Astrocyte (in vitro differentiated cells and primary cell): ENCODE results near the gene EFS. TPM values are rescaled to one million over a fixed set of nuclear protein-coding genes. Genes with fewer than 3 reads are reported as not detected.

ENCODE experiments used
- DNase-seq: peaks from one replicate; pipeline ENCODE4 v3.0.0-alpha.2; 2010; ENCODE audit warnings: low read depth
- FAIRE-seq: peaks from 2 replicates; lab custom pipeline; 2011; peaks lifted over from hg19 to GRCh38; lab: Jason Lieb, UNC
- H2AFZ ChIP-seq: 2 replicates; pipeline ENCODE4 v1.6.0; 2012; ENCODE audit warnings: low read depth, low read length, inconsistent platforms
- H3K27ac ChIP-seq: 2 replicates; pipeline ENCODE4 v1.5.1; 2011; ENCODE audit warnings: low read depth, low read length, inconsistent platforms
- H3K27me3 ChIP-seq: 2 replicates; pipeline ENCODE4 v1.6.0; 2011; ENCODE audit warnings: low read length, inconsistent platforms; ENCODE audit not compliant: insufficient read depth
- H3K36me3 ChIP-seq: 2 replicates; pipeline ENCODE4 v1.5.1; 2011; ENCODE audit warnings: low read length, inconsistent platforms; ENCODE audit not compliant: insufficient read depth
- H3K4me1 ChIP-seq: 2 replicates; pipeline ENCODE4 v1.5.1; 2011; ENCODE audit warnings: low read length, inconsistent platforms; ENCODE audit not compliant: insufficient read depth
- H3K4me2 ChIP-seq: 2 replicates; pipeline ENCODE4 v1.6.0; 2012; ENCODE audit warnings: low read length, inconsistent platforms
- H3K4me3 ChIP-seq: 2 replicates; pipeline ENCODE4 v1.5.1; 2011; ENCODE audit warnings: low read depth, mild to moderate bottlenecking, low read length, inconsistent platforms; ENCODE audit not compliant: insufficient read depth
- H3K79me2 ChIP-seq: 2 replicates; pipeline ENCODE4 v1.6.0; 2012; ENCODE audit warnings: mild to moderate bottlenecking, low read length, inconsistent platforms; ENCODE audit not compliant: insufficient read depth
- H3K9ac ChIP-seq: 2 replicates; pipeline ENCODE4 v1.6.0; 2012; ENCODE audit warnings: mild to moderate bottlenecking, low read length, inconsistent platforms
- H3K9me3 ChIP-seq: 2 replicates; pipeline ENCODE4 v1.5.1; 2012; ENCODE audit warnings: low read depth, mild to moderate bottlenecking, low read length, inconsistent platforms; ENCODE audit not compliant: insufficient read depth
- H4K20me1 ChIP-seq: 2 replicates; pipeline ENCODE4 v1.6.0; 2012; ENCODE audit warnings: low read length, inconsistent platforms; ENCODE audit not compliant: insufficient read depth
- H3K27ac Mint-ChIP-seq: one replicate; pipeline ENCODE4 v1.8.0; 2021; ENCODE audit warnings: mild to moderate bottlenecking, mixed read lengths; ENCODE audit not compliant: unreplicated experiment
- H3K27me3 Mint-ChIP-seq: one replicate; pipeline ENCODE4 v1.8.0; 2021; ENCODE audit warnings: low read depth, mixed read lengths; ENCODE audit not compliant: unreplicated experiment
- H3K36me3 Mint-ChIP-seq: one replicate; pipeline ENCODE4 v1.8.0; 2021; ENCODE audit warnings: low read depth, mixed read lengths; ENCODE audit not compliant: unreplicated experiment
- H3K4me1 Mint-ChIP-seq: one replicate; pipeline ENCODE4 v1.8.0; 2021; ENCODE audit warnings: low read depth, mixed read lengths; ENCODE audit not compliant: unreplicated experiment
- H3K4me3 Mint-ChIP-seq: one replicate; pipeline ENCODE4 v1.8.0; 2021; ENCODE audit warnings: mild to moderate bottlenecking, moderate library complexity, mixed read lengths; ENCODE audit not compliant: unreplicated experiment
- H3K9me3 Mint-ChIP-seq: one replicate; pipeline ENCODE4 v1.8.0; 2021; ENCODE audit warnings: mild to moderate bottlenecking, mixed read lengths; ENCODE audit not compliant: unreplicated experiment
- EZH2 ChIP-seq: IDR thresholded peaks from 2 replicates; pipeline ENCODE4 v1.6.1; 2012; ENCODE audit warnings: mild to moderate bottlenecking, low read length, inconsistent platforms; ENCODE audit not compliant: insufficient read depth
- total RNA-seq: library from RNA; stranded (reverse); gene quantifications from 2 replicates; pipeline ENCODE4 v1.2.1, GENCODE V29; 2021
- TF ChIP-seq, protein P1 (sequence below): IDR thresholded peaks from 2 replicates; pipeline ENCODE4 v1.5.1; 2011; ENCODE audit warnings: low read depth, mild to moderate bottlenecking, inconsistent platforms, low read length, moderate library complexity; ENCODE audit not compliant: insufficient read depth

EFS gene
- total RNA-seq, 1 donor from 2014 or later = 6.5 TPM

DNA sequence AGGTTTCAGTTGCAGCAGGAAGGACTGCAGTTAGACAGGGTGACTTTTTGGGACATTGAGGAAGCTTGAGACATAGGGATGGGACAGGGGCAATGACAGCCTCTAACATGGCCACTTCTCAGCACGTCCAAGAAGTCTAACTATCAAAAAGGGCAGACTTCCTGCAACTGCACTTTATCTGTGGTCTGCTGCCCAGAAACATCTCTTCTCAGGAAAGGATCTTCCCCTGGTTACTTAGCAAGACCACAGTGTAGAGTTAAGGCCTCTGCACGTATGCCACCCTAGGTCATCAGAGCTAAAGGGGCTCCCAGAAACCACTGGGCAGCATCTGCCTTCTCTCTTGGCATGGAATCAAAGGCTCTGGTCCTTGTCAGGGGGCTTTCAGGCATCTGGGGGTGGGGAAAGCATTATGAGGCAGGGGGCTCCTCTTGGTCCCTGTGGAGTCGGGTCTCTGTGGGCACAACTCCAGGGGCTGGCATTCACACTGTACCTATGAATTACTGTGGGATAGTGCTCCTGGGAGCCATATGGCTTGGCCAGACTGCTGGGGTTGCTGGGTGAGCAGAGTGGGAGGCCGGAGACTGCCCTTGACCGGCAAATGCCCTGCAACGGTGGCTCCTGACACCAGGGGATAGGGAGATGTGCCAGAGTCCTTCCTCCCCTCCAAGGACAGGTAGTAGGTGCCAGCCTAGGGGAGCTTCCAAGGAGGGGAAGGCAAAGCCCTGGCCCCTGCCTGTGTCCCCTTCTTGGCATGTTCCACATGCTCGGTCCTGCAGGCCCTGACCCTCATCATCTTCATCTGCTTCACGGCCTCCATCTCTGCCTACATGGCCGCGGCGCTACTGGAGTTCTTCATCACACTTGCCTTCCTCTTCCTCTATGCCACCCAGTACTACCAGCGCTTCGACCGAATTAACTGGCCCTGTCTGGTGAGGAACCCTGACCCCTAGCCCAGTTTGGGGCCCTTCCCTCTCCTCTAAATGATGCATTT is 12.9 kb upstream of the EFS start:
- peaks cover 3% of the 10 kb centered on the region for H3K36me3 Mint-ChIP-seq
- H3K9ac ChIP-seq = no peak overlapping the region
- no peaks in the 10 kb centered on the region for H3K36me3 ChIP-seq
- H3K4me1 ChIP-seq = no peaks in the 10 kb centered on the region
- no peaks in the 10 kb centered on the region for H4K20me1 ChIP-seq
- TF ChIP-seq, protein P1, sequence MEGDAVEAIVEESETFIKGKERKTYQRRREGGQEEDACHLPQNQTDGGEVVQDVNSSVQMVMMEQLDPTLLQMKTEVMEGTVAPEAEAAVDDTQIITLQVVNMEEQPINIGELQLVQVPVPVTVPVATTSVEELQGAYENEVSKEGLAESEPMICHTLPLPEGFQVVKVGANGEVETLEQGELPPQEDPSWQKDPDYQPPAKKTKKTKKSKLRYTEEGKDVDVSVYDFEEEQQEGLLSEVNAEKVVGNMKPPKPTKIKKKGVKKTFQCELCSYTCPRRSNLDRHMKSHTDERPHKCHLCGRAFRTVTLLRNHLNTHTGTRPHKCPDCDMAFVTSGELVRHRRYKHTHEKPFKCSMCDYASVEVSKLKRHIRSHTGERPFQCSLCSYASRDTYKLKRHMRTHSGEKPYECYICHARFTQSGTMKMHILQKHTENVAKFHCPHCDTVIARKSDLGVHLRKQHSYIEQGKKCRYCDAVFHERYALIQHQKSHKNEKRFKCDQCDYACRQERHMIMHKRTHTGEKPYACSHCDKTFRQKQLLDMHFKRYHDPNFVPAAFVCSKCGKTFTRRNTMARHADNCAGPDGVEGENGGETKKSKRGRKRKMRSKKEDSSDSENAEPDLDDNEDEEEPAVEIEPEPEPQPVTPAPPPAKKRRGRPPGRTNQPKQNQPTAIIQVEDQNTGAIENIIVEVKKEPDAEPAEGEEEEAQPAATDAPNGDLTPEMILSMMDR = no peak
- no peak for TF ChIP-seq EZH2
- no peaks in the 10 kb centered on the region for H3K4me1 Mint-ChIP-seq
- H3K27ac Mint-ChIP-seq = no peak overlapping the region
- no peaks in the 10 kb centered on the region for H3K9me3 Mint-ChIP-seq
- H3K27me3 Mint-ChIP-seq = peaks cover 61% of the 10 kb centered on the region
- no peaks in the 10 kb centered on the region for H3K27me3 ChIP-seq
- no peak overlapping the region for H3K4me3 ChIP-seq
- FAIRE-seq (no peak), DNase-seq (no peak)
- no peaks in the 10 kb centered on the region for H3K9me3 ChIP-seq
- no peak overlapping the region for H2AFZ ChIP-seq
- H3K4me2 ChIP-seq = no peak overlapping the region
- H3K27ac ChIP-seq = no peak overlapping the region
- H3K79me2 ChIP-seq = no peaks in the 10 kb centered on the region
- no peak overlapping the region for H3K4me3 Mint-ChIP-seq

DNA sequence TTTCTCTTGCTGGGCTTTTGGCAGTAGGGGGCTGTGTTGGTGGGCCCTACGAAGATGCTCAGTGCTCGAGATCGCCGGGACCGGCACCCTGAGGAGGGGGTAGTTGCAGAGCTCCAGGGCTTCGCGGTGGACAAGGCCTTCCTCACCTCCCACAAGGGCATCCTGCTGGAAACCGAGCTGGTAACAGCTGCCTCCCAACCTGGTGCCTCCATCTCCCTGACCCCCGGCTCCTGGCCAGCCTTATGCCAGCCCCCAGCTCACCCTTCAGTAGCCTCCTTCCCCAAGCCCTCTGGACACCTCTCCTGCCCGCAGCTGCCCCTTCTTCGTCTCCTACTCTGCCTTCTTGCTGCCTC is 12.2 kb upstream of the EFS start:
- DNase-seq (no peak), FAIRE-seq (no peak)
- no peaks in the 10 kb centered on the region for H3K79me2 ChIP-seq
- Mint-ChIP-seq H3K27me3 (peaks cover 58% of the 10 kb centered on the region), H3K27ac (no peak overlapping the region), H3K4me1 (no peaks in the 10 kb centered on the region), H3K9me3 (no peaks in the 10 kb centered on the region), H3K4me3 (no peak overlapping the region), H3K36me3 (peaks cover 3% of the 10 kb centered on the region)
- no peak overlapping the region for H3K27ac ChIP-seq
- H4K20me1 ChIP-seq = no peaks in the 10 kb centered on the region
- H3K27me3 ChIP-seq = no peaks in the 10 kb centered on the region
- H3K4me2 ChIP-seq = no peak overlapping the region
- no peak for TF ChIP-seq EZH2
- TF ChIP-seq, protein P1 = no peak
- no peaks in the 10 kb centered on the region for H3K36me3 ChIP-seq
- no peaks in the 10 kb centered on the region for H3K4me1 ChIP-seq
- H2AFZ ChIP-seq = no peak overlapping the region
- H3K9ac ChIP-seq = no peak overlapping the region
- H3K4me3 ChIP-seq = no peak overlapping the region
- no peaks in the 10 kb centered on the region for H3K9me3 ChIP-seq
